Astrocyte of the hippocampus (primary cell): ENCODE data around the gene SDK2.

Experiments used
- DNase-seq: peaks from one replicate; pipeline ENCODE4 v3.0.0; 2011; ENCODE audit warnings: low read depth, low spot score

Gene SDK2

DNA sequence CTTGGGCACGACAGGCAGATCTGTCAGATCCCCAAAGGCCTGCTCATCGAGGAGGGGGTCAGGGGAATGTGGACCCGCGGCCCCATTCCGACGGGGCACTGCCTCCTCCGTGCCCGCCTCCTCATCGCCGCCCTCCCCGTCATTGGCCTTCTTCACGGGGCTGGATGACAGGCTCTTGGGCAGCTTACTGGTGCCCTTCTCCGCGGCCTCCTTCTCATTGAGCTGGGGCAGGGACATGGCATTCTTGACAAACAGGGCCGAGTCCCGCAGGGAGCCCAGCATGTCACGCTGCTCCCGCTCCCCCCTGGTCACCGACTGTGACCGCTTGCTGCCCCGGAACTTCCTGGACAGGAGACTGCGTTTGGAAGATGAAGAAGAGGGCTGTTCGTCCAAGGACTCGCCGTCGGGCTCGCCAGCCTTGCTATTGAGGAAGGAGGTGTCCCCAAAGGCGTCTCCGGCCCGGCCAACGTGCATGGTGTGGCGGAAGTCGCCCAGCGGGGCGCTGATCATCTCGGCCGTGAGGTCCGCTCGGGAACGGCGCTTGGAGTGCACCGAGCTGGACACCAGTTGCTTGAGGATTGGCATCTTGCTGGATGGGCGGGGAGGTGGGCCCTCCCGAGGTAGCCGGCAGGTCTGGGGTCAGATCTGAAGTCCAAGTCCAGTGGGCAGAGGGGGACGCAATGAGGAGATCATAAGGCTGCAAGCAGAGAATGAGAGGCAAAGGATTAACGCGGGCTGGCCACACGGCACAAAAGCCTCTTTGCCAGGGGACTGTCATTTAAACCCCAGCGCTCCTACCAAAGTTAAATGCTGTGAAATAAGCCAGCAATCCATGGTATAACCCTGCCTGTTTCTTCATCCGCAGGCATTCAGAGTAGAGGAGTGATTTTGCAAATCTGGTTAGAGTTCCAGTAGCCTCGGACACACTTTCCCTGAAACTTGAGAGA, 358.1 kb downstream of the SDK2 start:
- DNase-seq = no peak

DNA sequence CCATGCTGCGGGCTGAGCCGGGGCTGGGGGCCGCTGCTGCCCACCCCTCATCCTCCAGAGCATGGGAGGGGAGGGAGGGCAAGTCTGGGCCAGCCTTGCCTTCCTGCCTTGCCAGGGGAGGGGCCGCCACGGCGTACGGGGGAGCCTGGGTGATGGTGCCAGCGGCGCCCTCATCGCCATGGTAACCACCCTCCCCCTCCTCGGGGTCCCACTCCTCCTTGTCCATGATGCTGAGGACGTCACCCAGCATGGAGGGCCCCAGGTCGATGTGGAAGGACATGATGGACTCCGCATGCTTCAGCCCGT, 358.7 kb downstream of the SDK2 start:
- no peak for DNase-seq

DNA sequence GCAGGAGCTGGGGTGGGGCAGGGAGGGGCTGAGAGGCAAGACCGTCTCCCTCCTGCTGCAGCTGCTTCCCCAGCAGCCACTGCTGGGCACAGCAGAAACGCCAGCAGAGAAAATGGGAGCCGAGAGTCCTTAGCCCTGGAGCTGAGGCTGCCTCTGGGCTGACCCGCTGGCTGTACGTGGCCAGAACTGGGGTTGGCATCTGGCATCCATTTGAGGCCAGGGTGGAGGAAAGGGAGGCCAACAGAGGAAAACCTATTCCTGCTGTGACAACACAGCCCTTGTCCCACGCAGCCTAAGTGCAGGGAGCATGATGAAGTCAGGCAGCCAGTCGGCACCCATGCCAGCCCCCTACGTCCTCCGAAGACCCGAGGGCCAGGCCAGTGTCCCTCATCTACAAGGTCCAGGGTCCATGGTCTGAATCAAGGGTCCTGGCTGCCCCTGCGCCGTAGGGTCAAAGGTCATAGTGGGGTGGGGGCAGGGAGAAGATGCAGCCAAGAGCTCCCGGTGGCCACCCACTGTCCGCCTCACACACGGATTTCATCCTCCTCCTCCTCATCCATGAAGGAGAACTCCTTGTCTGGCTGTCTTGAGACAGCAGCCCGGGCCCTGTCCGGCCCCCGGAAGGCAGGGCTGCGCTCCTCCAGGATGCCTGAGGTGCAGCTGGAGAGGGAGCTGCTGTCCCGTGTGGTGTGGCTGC, 359.2 kb downstream of the SDK2 start:
- DNase-seq = no peak
